HK-2 (cell line): ENCODE results near the gene S100A13.
"Not testable (repeated sequence)": the region's sequence is repeated elsewhere in the genome, so short reads cannot be mapped to it uniquely, and the experiment has no call there.

ENCODE experiments used
- DNase-seq: peaks from one replicate; pipeline ENCODE4 v3.0.0-alpha.2; 2018; ENCODE audit not compliant: unreplicated experiment

Gene S100A13

DNA sequence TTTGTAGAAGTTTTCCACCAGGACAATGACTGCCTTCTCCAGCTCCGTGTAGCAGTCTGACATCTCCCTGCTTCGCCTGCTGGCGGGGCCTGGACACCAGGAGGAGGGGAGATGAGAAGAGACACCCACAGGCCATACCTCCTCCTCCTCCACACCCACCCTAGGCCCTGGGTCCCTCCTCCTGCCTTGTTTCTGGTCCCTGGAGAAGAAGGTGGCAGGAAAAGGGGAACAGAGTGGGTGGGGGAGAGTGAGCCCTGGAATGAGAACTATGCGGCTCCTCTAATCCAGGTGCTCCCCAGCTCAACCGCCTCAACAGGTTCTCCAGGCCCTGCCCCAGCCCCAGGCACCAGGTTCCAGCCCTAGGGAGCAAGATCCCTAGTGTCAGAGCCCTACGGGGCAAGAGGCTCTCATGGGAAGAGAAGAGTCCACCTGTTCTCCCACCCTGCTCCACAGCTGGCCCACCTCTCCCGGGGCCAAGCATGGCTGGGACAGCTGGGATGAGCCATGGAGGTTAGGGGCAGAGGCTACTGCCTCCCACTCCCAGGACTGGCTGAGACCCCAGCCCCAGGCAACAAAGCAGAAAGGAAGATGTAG is 19.1 kb downstream of the S100A13 start:
- DNase-seq, result no peak

DNA sequence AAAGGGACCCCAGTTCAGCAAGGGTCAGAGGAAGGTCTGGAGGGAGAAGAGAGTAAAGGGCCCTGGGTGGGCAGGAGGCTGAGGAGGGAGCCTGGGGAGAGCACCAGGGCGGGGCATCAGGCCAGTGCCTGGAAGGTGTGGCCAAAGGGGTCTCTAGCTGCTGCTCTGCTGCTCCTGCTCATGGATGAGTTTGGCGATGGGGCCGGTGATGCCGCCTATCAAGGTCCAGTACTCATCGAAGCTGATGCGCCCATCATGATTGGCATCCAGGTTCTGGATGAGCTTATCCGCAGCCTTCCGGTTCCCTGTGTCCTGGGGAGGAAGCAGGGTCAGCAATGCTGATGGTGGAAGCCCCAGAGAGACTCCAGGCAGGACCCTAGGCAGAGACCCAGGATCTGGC is 19.9 kb downstream of the S100A13 start:
- no peak for DNase-seq

DNA sequence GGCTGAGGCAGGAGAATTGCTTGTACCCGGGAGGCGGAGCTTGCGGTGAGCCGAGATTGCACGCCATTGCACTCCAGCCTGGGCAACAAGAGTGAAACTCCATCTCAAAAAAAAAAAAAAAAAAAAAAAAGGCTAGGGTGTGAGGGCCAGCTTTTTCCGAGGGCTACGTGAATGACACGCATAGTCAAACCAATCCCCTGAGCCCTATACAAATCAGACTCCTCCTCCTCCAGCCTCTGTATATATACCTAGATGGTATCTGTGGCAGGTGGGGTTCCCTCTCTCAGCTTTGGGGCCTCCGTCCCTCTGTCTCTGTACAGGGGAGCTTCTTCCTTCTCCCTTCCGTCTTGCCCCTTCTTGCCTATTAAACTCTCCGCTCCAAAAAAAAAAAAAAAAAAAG is 21.1 kb downstream of the S100A13 start:
- no peak for DNase-seq

DNA sequence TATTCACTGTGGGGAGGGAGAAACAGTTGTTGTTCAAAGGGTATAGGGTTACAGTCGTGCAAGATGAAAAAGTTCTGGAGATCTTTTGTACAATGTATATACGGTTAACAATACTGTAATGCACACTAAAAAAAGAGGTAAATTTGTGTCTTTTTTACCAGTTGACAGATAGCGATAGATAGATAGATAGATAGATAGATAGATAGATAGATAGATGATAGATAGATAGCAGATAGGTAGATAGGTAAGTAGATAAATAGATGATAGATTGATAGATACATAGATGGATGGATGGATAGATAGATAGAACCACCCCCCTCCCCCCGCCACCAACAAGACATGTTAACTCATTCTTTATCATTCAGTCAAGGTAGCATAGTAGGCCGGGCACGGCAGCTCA is 24.6 kb downstream of the S100A13 start:
- DNase-seq, result no peak

DNA sequence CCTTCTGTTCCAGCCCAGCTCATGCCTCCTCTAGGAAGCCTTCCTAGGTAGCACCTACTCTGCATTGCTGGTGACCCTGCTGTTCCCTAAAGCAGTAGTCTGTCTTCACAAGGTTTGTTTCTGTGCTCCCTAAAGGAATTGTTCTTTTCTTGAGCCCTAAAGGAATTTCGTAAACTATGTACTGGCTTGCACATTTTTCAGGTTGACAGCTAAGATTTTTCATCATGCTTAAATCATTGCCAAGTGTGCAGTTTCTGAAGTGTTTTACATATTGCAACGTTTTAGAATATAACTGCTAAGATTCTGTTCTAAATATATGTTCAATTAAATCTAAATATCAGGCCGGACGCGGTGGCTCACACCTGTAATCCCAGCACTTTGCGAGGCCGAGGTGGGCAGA is 27.5 kb downstream of the S100A13 start:
- no peak for DNase-seq

DNA sequence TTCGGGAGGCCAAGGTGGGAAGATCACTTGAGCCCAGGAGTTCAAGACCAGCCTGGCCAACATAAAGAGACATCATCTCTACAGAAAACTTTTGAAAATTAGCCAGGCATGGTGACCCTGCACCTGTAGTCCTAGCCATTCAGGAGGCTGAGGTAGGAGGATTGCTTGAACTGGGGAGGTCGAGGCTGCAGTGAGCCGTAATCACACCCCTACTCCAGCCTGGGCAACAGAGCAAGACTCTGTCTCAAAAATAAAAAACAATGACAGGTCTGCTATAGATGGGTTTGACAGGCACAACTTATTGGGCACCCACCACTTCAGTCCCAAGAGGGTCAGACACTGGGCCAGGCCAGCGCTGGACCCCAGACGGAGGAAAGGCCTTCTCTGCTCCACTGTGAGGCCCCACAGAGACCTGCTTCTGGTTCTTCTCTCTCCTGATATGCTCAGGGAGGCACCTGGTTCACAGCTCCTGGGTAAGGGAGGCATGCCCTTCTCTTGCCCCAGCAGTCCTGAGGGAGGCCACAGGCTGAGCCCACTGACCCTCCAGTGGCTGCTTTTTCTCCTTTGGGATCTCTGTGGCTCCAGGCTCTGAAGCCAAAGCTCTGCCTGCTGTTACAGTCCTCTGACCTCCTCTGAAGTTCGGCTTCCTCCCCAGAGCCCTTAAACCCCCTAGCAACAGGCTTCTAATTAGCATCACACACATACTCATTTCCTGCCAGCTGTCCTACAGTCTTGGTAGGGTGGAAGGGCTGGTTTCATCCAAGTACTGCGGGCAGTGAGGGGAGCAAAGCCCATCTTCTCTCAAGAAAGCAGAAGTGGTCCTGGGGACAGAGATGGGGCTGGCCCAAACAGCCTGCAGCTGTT is 28.8 kb downstream of the S100A13 start:
- no peak for DNase-seq

DNA sequence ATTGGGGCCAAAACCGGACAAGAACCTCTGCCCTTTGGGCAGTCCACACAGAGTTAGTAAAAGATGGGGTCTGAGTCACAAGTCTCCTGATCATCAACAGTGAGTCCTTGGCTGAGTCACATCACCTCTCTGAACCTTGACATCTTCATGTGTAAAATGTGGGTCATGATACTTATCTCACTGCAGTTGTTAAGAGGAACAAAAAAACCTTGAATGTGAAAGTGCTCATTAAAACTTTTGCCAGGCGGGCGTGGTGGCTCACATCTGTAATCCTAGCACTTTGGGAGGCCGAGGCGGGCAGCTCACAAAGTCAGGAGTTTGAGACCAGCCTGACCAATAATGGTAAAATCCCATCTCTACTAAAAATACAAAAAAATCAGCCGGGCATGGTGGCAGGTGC is 30.1 kb downstream of the S100A13 start:
- DNase-seq, result no peak

DNA sequence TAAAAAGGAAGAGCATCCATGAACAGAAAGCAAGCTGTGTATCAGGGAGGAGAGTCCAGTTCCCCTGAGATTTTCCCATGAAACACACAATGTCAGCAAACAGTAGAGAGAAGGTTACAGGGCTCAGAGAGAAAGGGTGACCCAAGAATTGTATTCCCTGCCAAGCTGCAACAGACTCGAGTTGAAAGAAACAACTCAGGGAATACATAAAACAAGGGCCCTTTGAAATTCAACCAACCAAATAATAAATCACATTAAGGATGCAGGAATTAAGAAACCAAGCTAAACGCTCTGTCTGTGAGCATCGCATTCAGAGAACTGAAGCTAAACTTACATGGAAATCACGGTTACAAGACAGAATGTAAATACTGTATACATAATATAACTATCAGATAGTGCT is 34.6 kb downstream of the S100A13 start:
- DNase-seq, result no peak

DNA sequence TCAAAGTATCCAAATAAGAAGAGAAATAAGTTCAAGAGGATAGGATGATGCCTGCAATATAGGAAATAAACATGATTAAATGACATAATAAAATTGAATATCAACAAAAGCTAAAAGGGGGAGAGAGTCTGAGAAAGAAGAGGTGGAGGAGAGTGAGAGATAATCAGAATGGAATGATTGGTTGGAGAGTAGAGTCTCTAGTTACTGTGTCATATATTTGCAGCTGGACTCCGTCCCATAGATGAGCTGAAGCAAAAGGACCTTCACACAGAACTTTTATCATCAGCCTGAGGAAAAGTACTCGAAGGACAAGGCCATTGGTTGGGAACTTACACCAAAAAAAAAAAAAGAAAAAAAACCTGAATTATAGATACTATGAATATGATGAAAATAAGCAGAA is 38.8 kb downstream of the S100A13 start:
- DNase-seq, result no peak

DNA sequence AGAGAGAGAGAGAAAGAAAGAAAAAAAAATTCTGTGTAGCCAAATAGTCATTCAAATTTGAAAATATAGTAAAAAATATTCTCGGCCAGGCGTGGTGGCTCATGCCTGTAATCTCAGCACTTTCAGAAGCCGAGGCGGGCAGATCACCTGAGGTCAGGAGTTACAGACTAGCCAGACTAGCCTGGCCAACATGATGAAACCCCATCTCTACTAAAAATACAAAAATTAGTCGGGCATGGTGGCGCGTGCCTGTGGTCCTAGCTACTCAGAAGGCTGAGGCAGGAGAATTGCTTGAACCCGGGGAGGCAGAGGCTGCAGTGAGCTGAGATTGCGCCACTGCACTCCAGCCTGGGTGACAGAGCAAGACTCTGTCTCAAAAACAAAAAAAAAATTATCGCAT is 39.3 kb downstream of the S100A13 start:
- not testable (repeated sequence) for DNase-seq

DNA sequence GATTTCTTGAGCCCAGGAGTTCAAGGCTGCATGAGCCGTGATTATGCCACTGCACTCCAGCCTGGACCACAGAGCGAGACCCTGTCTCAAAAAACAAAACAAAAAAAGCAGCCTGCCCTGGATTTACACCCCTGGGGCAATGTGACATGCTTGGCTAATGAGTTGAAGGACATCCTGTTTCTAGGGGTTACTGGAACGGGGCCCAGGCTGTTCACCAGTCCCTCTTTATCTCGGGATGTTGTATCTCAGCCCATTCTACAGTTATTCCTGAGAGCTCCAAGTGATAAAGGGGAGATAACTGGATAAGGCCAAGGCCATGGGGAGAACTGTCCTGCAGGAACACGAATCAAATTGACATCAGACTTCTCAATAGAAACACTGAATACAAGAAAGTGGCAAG is 40.0 kb downstream of the S100A13 start:
- DNase-seq, result no peak

DNA sequence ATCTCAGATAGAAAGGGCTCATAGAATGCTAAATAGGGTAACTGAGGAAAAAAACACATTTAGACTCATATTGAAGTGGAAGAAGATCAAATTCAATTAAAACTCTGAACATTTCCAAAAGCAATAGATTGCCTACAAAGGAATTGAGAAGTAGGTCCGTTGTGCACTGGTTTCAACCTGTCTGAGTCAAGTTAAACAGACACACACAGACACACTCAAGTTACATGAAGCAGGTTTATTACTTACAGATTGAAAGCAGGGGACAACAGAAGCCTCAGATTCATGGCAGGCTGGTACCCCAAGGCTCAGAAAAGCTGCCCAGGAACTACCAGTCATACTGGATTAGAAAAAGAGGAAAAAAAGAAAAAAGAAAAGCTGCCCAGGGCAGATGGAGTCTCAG is 41.0 kb downstream of the S100A13 start:
- no peak for DNase-seq

DNA sequence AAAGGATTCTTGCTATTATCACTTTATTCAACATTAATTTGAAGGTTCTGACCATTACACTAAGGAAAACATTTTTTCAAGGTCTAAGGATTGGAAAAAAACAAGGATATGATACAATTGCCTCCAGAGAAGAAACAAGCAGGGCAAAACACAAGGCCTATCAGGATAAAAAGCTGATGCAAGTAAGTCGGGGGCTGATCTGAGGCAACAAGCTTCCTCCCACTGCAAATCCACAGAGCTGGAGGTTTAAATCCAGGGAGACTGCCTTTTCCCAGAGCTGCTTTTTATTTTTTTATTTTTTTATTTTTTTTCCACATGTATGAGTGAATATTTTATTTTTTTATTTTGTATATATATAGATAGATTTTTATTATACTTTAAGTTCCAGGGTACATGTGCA is 42.3 kb downstream of the S100A13 start:
- no peak for DNase-seq

DNA sequence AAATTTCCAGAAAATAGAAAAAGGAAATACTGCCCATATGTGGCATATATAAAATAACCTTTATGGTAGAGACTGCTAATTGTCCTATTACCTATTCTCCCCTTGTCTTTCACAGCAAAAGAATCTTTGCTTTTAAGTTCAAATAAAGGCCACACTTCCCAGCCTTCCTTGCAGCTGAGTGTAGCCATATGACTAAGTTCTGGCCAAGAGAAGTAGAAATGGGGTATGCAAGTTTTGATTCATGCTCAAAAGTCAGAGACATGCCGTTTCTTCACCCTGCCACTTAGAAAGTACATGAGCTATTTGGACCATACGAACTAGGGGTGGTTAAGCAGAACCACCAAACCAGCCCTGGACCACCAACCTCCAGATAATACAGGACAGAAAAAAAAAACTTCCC is 43.3 kb downstream of the S100A13 start:
- DNase-seq, result no peak

DNA sequence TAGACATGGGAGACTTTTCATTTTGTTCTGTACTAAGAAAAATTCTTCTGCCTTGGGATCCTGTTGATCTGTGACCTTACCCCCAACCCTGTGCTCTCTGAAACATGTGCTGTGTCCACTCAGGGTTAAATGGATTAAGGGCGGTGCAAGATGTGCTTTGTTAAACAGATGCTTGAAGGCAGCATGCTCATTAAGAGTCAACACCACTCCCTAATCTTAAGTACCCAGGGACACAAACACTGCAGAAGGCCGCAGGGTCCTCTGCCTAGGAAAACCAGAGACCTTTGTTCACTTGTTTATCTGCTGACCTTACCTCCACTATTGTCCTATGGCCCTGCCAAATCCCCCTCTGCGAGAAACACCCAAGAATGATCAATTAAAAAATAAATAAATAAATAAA is 43.8 kb downstream of the S100A13 start:
- DNase-seq, result not testable (repeated sequence)

DNA sequence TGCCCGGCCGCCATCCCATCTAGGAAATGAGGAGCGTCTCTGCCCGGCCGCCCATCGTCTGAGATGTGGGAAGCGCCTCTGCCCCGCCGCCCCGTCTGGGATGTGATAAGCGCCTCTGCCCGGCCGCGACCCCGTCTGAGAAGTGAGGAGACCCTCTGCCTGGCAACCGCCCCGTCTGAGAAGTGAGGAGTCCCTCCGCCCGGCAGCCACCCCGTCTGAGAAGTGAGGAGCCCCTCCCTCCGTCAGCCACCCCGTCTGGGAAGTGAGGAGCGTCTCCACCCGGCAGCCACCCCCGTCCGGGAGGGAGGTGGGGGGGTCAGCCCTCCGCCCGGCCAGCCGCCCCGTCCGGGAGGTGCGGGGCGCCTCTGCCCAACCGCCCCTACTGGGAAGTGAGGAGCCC is 44.5 kb downstream of the S100A13 start:
- DNase-seq, result not testable (repeated sequence)

DNA sequence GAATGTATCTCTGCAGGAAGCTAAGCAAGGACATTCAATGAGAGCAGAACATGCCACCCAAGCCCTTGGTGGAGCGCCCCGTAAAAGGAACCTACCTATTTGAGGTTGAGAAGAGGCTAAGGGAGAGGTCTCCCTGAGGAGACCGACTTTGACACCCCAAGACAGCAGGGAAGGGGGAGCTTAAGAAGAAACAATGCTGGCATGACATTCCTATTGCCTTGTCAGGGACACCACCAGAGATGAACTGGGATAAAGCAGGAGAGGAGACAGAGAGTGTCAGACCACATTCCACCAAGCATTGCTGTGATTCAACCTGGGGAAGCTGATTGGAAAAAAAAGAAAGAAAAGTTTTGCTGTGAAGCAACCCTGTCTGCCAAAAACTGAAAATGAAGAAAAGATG is 48.4 kb downstream of the S100A13 start:
- DNase-seq, result no peak

DNA sequence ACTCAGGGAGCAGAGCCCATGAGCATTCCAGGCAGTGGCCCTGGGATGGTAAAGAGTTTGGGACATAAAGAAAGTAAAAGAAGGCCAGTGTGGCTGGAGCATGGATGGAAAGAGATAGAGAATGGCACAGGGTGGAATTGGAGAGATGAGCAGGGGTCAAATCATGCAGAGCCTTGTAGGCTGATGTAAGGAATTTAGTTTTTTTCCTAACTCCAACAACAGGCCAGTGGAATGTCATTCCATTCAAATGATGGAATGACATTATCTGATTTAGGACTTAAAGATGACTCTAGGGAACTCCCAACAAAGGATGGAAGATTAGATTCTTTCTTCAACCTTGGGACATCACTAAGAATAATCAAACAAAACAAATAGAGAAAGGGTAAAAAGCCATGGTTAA is 48.8 kb downstream of the S100A13 start:
- no peak for DNase-seq

DNA sequence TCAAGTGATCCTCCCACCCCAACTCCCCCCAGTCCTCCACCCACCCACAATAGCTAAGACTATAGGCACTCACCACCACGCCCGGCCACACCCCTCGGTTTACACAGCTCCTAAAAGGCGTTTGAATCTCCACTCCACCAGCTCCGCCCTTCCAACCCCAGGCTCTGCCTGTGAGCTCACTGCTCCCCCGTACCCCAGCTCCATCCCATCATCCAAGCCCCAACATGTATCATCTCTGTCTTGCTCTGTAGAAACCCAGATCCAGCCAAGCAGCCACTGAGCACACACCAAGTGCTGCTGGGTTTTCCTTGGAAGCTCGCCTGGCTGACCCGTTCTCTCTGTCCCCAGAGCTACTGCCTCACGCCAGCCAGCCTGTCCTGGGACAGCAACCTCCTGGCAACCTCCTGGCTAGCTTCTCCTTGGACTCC is 49.7 kb downstream of the S100A13 start:
- DNase-seq, result no peak

DNA sequence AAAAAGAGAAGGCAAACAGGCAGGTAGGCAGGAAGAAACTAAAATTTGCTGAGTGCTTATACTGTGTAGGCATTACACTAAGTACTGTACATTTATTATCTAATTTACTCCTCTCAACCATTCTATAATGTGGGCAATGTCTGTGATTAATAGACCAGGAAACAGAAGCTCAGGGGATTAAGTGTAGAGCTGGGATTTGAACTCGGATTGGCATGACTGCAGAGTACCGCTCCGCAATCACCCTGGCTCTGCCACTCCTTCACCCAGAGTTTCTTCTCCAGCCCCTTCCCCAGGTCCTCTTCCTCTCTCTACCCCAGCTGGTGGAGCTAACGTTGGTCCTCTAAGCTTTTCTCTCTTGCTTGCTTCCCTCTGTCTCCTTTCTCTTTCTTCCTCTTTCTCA is 50.2 kb downstream of the S100A13 start:
- DNase-seq, result no peak

DNA sequence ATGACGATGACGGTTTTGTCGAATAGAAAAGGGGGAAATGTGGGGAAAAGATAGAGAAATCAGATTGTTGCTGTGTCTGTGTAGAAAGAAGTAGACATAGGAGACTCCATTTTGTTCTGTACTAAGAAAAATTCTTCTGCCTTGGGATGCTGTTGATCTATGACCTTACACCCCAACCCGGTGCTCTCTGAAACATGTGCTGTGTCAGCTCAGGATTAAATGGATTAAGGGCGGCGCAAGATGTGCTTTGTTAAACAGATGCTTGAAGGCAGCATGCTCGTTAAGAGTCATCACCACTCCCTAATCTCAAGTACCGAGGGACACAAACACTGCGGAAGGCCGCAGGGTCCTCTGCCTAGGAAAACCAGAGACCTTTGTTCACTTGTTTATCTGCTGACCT is 51.8 kb downstream of the S100A13 start:
- DNase-seq, result not testable (repeated sequence)

DNA sequence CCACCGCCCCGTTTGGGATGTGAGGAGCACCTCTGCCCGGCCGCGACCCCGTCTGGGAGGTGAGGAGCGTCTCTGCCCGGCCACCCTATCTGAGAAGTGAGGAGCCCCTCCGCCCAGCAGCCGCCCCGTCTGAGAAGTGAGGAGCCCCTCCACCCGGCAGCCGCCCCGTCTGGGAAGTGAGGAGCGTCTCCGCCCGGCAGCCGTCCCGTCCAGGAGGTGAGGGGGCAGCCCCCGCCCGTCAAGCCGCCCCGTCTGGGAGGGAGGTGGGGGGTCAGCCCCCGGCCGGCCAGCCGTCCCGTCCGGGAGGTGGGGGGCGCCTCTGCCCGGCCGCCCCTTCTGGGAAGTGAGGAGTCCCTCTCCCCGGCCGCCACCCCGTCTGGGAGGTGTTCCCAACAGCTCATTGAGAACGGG is 52.2 kb downstream of the S100A13 start:
- DNase-seq, result not testable (repeated sequence)

DNA sequence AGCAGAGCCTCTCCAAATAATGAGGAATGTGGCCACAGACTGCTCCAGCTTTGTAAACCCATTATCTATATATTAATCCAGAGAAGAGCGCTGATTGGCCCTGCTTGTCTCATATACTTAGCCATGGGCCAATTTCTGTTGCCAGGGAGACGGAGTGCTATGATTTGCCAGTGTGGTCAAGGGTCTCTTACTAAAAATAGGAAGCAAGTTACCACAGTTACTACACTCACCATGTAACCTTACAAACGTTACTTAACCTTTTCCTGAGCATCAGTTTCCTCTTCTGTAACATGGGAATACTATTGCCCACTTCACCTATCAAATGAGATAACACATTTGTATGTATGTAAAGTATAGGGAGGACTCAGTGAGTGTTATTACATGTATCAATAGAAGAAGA is 54.0 kb downstream of the S100A13 start:
- DNase-seq, result no peak
